Vagina (tissue), 2 donors: ENCODE measurements around the gene FMO5.

Source experiments
- CTCF ChIP-seq, 3 experiments: fragments of 450-650 bp in 2 of 3; fragments of 200-600 bp in 1 of 3; sonication (generic) in 1 of 3; IDR thresholded peaks; one replicate each; pipeline ENCODE4 v1.5.1; 2017 to 2019; ENCODE audit warnings: antibody characterized with exemption in 3 of 3, mild to moderate bottlenecking in 2 of 3, moderate library complexity in 2 of 3
- POLR2AphosphoS5 ChIP-seq, 2 donors: sonication (generic); formaldehyde crosslinking; IDR thresholded peaks; one replicate each; pipeline ENCODE4 v1.9.0; 2017; ENCODE audit warnings: antibody characterized with exemption in 2 of 2, mild to moderate bottlenecking in 2 of 2, low read depth in 1 of 2; ENCODE audit not compliant: insufficient read depth in 1 of 2

- TF ChIP-seq CTCF (IDR thresholded peaks at IDR 0.05) (no peak), POLR2AphosphoS5 (IDR thresholded peaks at IDR 0.05; ENCODE audit: insufficient read depth in 1 of 2, low read depth in 1 of 2) (no peak)
Observed at GRCh38 chr1:147246910-147247655, 21.9 kb upstream of the FMO5 start.
